PC-9 (cell line): ENCODE data around the gene TGIF2. TPM values are rescaled to one million over a fixed set of nuclear protein-coding genes. Genes with fewer than 3 reads are reported as not detected.
A peak's percentile ranks its signal among the peaks of the same experiment; 100 is the strongest.

Experiments used
- BruUV-seq: library from RNA; stranded (reverse); fragments of 400-500 nt; replicated peaks from 2 replicates; lab custom pipeline; 2021; lab: Mats Ljungman, UMichigan
- CTCF ChIA-PET: fragments of 300-600 bp; sonication (Branson Sonifier 250); formaldehyde crosslinking; loops from one replicate; lab custom pipeline; 2022; ENCODE audit warnings: antibody characterized with exemption; lab: Charles Lee
- POLR2A ChIA-PET: fragments of 300-600 bp; sonication (Branson Sonifier 250); formaldehyde crosslinking; loops from one replicate; lab custom pipeline; 2022; ENCODE audit warnings: antibody characterized with exemption; ENCODE audit not compliant: unreplicated experiment; lab: Charles Lee
- DNase-seq, 2 experiments: peaks; one replicate each; pipeline versions ENCODE4 v3.0.0 to v3.0.0-alpha.2; 2015 to 2022; ENCODE audit warnings: mixed read lengths in 1 of 2
- H2AFZ ChIP-seq: fragments of 200-600 bp; sonication (generic); 2 replicates; pipeline ENCODE4 v1.8.1; 2017; ENCODE audit warnings: antibody characterized with exemption
- H3F3A ChIP-seq: fragments of 200-600 bp; sonication (generic); 2 replicates; pipeline ENCODE4 v1.8.1; 2017; ENCODE audit warnings: antibody characterized with exemption, mild to moderate bottlenecking, low read depth; ENCODE audit not compliant: insufficient read depth
- H3K27ac ChIP-seq: fragments of 200-600 bp; sonication (generic); 2 replicates; pipeline ENCODE4 v1.6.1; 2016; ENCODE audit warnings: mixed run types
- H3K27me3 ChIP-seq: fragments of 200-600 bp; sonication (generic); 2 replicates; pipeline ENCODE4 v1.6.1; 2016; ENCODE audit warnings: low read depth, mixed run types; ENCODE audit not compliant: insufficient read depth
- H3K36me3 ChIP-seq: fragments of 200-600 bp; sonication (generic); 2 replicates; pipeline ENCODE4 v1.6.1; 2016; ENCODE audit warnings: low read depth, mixed run types
- H3K4me1 ChIP-seq: fragments of 200-600 bp; sonication (generic); replicated peaks from 2 replicates; pipeline ENCODE4 v1.6.1; 2016; ENCODE audit warnings: mixed run types; ENCODE audit not compliant: insufficient read depth
- H3K4me2 ChIP-seq: fragments of 200-600 bp; sonication (generic); 2 replicates; pipeline ENCODE4 v1.6.1; 2017; ENCODE audit warnings: mixed run types
- H3K4me3 ChIP-seq: fragments of 200-600 bp; sonication (generic); 2 replicates; pipeline ENCODE4 v1.6.1; 2016; ENCODE audit warnings: mixed run types
- H3K79me2 ChIP-seq: fragments of 200-600 bp; sonication (generic); 2 replicates; pipeline ENCODE4 v1.6.1; 2017; ENCODE audit warnings: low read depth, mixed run types
- H3K9me2 ChIP-seq: fragments of 200-600 bp; sonication (generic); 2 replicates; pipeline ENCODE4 v1.8.1; 2017; ENCODE audit warnings: mild to moderate bottlenecking; ENCODE audit not compliant: insufficient read depth
- H3K9me3 ChIP-seq: fragments of 200-600 bp; sonication (generic); 2 replicates; pipeline ENCODE4 v1.8.1; 2016; ENCODE audit warnings: low read depth; ENCODE audit not compliant: insufficient read depth
- H4K20me1 ChIP-seq: fragments of 200-600 bp; sonication (generic); 2 replicates; pipeline ENCODE4 v1.8.1; 2017; ENCODE audit not compliant: insufficient read depth
- EZH2 ChIP-seq: fragments of 200-600 bp; sonication (generic); IDR thresholded peaks from 2 replicates; pipeline ENCODE4 v1.8.0; 2017; ENCODE audit warnings: antibody characterized with exemption, low read depth
- intact Hi-C: fragments of 100-400 bp; cut with micrococcal nuclease; formaldehyde crosslinking; loops from one replicate; pipeline ENCODE4 v1.10.0; 2022; ENCODE audit not compliant: unreplicated experiment
- total RNA-seq: library from RNA; stranded (reverse); gene quantifications from 2 replicates; pipeline ENCODE4 v1.2.3, GENCODE V29; 2021
- TF ChIP-seq, protein P1 (sequence below): fragments of 200-600 bp; sonication (generic); conservative IDR thresholded peaks from 2 replicates; pipeline ENCODE4 v1.6.1; 2017; ENCODE audit warnings: mixed run types, antibody characterized with exemption, mild to moderate bottlenecking, moderate library complexity

Gene TGIF2
- total RNA-seq, 1 experiment from 2014 or later: 18.3 TPM

DNA sequence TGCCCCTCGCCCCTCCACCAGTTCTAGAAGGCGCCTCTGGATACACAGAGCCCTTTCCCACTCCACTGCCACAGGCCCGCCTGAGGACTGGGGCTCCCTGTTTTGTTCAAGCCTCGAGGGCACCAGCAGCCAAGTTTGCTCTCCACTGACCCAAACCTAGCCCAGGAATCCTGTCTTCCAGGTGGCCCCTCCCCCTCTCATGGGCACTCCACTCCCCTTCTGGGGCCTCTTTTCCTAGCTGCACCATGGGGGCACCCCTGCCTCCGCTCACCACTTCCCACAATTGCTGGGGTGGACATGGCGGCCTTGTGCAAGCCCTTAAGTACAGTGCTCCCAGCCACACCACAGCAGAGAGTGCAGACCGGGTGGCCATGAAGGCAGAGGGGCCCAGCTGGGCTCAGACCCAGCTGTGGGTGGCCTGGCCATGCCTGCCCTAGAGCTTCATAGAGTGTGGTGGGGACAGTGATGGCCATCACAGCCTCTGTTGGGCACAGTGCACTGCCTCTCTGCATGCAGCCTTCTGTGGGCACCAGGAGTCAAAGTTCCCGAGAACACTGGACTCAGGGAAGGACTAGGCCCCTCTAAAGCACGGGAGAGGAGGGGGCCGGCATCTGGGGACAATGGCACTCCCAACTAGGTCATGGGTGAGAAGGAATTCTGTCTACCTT lies 30.7 kb upstream of the TGIF2 start:
- H3K36me3 ChIP-seq: no peaks in the 10 kb centered on the region
- H3F3A ChIP-seq: no peaks in the 10 kb centered on the region
- H3K27me3 ChIP-seq: no peaks in the 10 kb centered on the region
- H3K4me1 ChIP-seq: no peaks in the 10 kb centered on the region
- ChIA-PET POLR2A (no interaction called here), CTCF (interaction anchor here (0.5 kb wide), 1 partner anchor 265 kb away, joined by 3 read pairs; no protein-coding TSS in a partner anchor)
- no peak for DNase-seq
- no peak overlapping the region for H3K27ac ChIP-seq
- no peak overlapping the region for H2AFZ ChIP-seq
- H3K79me2 ChIP-seq: no peaks in the 10 kb centered on the region
- TSS peak; percentile 44 for BruUV-seq
- no peaks in the 10 kb centered on the region for H3K9me3 ChIP-seq
- no peaks in the 10 kb centered on the region for H3K9me2 ChIP-seq
- TF ChIP-seq EZH2: no peak
- TF ChIP-seq, protein P1, sequence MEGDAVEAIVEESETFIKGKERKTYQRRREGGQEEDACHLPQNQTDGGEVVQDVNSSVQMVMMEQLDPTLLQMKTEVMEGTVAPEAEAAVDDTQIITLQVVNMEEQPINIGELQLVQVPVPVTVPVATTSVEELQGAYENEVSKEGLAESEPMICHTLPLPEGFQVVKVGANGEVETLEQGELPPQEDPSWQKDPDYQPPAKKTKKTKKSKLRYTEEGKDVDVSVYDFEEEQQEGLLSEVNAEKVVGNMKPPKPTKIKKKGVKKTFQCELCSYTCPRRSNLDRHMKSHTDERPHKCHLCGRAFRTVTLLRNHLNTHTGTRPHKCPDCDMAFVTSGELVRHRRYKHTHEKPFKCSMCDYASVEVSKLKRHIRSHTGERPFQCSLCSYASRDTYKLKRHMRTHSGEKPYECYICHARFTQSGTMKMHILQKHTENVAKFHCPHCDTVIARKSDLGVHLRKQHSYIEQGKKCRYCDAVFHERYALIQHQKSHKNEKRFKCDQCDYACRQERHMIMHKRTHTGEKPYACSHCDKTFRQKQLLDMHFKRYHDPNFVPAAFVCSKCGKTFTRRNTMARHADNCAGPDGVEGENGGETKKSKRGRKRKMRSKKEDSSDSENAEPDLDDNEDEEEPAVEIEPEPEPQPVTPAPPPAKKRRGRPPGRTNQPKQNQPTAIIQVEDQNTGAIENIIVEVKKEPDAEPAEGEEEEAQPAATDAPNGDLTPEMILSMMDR: no peak
- no peaks in the 10 kb centered on the region for H4K20me1 ChIP-seq
- intact Hi-C loops: no loop called here
- H3K4me3 ChIP-seq: no peak overlapping the region
- H3K4me2 ChIP-seq: no peak overlapping the region

DNA sequence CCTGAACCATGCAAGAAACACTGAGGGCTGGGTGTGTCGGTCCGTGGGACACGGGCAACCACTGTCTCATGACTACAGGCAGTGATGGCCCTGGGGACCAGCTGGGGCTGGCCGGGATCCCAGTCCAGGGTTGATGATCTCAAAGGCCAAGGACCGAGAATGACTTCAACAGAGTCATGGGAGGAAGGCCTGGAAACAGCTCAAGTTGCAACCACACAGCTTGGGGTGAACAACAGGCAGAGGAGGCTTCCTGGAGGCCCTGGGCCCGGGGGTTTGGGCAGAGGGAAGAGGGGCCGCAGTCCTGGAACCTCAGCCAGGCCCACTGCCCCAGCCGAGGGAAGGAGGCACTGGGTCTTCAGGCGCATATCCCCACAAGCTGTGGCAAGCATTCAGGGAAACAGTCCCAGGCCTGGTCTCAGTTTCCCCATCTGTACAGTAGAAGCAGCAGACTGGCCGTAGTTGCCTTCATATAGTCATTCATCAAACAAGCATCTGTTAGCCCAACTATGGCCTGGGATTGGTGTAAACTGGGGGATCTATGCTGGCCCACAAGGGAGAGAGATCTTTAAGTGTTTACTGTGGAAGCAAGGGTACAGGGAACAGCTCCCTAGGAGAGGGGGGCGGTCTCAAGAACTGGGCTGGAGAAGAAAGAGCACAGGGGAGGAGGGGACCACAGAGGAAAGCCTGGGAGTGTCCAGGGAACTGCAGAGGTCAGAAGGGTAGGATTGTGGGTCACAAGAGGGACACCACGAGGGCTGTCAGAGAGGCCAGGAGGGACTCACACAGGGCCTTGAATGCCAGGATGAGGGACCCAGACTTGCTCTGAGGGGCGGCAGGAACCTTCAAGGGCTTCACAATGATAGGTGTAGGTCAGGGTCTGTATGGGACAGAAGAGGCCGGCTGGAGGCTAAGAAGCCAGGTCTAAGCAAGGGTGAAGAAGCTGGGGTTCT lies 29.9 kb upstream of the TGIF2 start:
- CTCF ChIA-PET: no interaction called here

More for the DNA sequence above, 29.9 kb upstream of the TGIF2 start:
- Histone ChIP-seq H2AFZ (no peak overlapping the region), H3K27ac (no peak overlapping the region), H3F3A (no peaks in the 10 kb centered on the region), H3K79me2 (no peaks in the 10 kb centered on the region), H3K9me3 (no peaks in the 10 kb centered on the region), H3K36me3 (no peaks in the 10 kb centered on the region), H3K4me3 (no peak overlapping the region), H3K27me3 (no peaks in the 10 kb centered on the region), H3K9me2 (no peaks in the 10 kb centered on the region), H4K20me1 (no peaks in the 10 kb centered on the region), H3K4me1 (no peaks in the 10 kb centered on the region), H3K4me2 (no peak overlapping the region)
- DNase-seq: no peak
- POLR2A ChIA-PET: no interaction called here
- BruUV-seq: no TSS peak
- intact Hi-C loops: no loop called here
- TF ChIP-seq EZH2: no peak
- TF ChIP-seq, protein P1: no peak
